ELF-1 (cell line): ENCODE results near the gene RRP1B.

Source experiments
- DNase-seq: peaks from one replicate; pipeline ENCODE4 v3.0.0-alpha.2; 2016; ENCODE audit warnings: low read depth, low spot score

The RRP1B gene

DNA sequence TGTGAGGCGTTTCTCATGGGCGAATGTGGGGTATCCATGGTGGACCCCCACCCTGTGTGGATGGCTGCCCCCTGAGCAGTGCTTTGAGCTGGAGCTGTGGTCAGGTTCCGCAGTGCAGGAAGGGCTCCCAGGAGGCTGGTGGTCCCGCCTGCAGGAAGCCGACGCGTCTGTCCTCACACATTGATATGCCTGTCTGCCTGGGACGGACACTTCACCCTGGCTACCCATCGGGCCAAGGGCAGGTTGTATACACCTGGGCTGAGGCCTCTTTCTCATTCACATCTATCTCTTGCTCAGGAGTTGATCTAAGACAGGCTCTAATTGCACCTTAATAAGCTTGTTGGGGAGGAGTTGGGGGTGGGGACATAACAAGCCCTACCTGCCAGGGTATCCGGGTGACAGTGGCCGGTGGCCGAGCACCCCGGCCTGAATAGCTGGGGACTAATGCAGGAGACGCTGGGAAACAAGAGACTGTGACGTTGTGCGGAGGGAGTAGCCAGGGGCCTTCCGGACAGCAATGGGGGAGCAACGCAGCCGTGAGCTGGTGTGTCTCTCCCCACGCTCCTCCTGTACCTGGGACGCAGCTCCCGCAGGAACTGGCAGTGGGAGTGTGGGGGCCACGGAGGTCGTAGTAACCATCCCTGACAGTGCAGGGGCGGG, 81.3 kb downstream of the RRP1B start:
- peak; percentile 70 for DNase-seq

DNA sequence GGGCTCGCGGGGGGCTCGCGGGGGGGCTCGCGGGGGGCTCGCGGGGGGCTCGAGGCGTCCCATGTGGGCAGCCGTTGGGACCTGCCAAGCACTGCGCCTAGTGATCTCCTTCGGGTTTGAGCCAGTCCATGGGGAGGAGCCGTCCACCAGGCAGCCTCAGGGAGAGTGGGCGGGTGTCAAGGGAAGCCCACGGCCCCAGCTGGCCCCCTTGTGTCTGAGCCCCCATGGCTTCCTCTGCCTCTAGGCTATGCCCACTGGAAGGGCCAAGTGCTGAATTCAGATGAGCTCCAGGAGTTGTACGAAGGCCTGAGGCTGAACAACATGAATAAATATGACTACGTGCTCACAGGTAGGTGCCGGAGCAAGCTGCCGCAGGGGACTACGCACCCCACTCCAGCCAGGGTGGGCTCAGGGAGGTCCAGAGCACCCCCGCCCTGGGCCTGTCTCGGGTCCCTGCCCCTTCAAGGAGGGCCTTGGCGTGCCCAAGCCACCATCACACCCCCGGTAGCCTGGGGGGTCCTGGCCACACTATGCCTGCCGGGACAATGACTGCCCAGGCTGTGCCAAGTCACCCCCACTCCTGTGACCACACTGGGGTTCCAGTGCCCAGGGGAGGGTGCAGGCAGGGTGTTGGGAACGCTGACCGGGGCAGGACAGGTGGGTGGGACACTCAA, 82.2 kb downstream of the RRP1B start:
- peak; percentile 28 for DNase-seq

DNA sequence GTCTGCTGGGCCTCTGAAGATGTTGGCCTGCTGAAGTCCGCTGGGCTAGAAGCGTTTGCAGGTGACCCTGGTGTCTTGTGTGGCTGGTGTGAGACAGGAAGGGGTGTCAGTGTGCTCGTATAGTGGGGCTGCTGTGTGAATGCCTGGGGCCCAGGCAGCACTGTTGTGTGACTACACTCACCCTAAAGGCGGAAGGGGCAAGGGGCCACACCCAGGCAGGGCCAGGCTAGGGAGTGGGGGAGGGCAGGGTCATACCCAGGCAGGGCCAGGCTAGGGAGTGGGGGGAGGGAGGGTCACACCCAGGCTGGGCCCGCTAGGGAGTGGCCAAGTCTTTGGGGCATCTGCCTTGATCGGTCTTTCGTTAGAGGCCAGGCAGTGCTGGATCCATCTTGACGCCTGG, 84.6 kb downstream of the RRP1B start:
- DNase-seq = no peak

DNA sequence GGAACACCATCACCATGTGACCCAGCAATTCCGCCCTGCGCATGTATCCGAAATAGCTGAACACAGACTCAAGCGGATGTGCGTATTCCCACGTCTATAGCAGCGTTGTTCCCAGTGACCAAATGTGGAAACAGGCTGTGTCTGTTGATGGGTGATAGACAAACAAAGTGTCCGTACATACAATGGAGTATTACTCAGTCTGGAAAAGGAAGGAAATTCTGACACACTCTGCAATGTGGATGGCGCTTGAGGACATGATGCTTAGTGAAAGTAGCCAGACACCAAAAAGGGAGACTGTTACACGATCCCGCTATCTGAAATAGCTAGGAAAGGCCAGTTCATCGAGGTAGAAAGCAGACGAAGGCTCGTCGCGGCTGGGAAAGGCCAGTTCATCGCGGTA, 85.4 kb downstream of the RRP1B start:
- DNase-seq = no peak
